Measurements from ENCODE around the gene SLC35G3. TPM values are rescaled to one million over a fixed set of nuclear protein-coding genes. Genes with fewer than 3 reads are reported as not detected.

The SLC35G3 gene
- total and polyA plus RNA-seq, 2 of the 8 experiments (the other 6 are each of a cell fraction or from before 2014, with no cell fraction given), result not detected

DNA sequence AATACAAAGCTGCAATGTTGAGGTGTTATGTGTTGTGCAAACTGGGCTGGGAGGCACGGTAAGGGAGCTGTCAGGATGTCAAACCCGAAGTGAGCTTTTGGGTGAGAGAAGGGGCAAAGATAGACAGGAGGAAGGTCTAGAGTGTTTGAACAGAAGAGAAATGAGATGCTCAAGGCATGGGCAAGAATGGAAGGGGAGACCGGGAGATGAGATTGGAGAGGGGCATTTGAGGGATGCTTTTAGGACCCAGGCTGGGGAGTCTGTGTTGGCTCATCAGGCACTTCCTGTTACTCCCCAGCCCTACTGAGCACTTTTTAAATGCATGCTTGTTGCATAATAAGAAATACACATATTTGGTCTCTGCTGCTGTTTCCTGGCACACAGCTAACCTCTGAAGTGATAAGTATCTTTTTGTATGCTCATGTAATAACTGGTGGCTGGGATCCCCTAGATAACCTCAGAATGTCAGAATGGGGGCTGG, 32.9 kb downstream of the SLC35G3 start:
- H2BK15ac ChIP-seq (ENCODE audit: low read length), result no peak overlapping the region
- H3K36me3 ChIP-seq (ENCODE audit: control insufficient read depth in 2 of 4, insufficient read depth in 4 of 4, low read length in 3 of 4), result no peaks in the 10 kb centered on the region
- no peak overlapping the region for H2BK5ac ChIP-seq (ENCODE audit: low read depth, low read length)
- no peak overlapping the region for H2BK20ac ChIP-seq (ENCODE audit: low read length)
- CTCF ChIA-PET (ENCODE audit: partially characterized antibody), result interaction anchor here (0.9 kb wide), 1 partner anchor 18 kb away, joined by 3 read pairs; no protein-coding TSS in a partner anchor
- H3K27ac ChIP-seq (ENCODE audit: low read depth, low read length), result no peak overlapping the region
- no peak overlapping the region for H2BK120ac ChIP-seq (replicated peaks; ENCODE audit: low read depth, low read length)
- no peak for FAIRE-seq
- no peak overlapping the region for H3K14ac ChIP-seq (ENCODE audit: insufficient read length)
- H4K8ac ChIP-seq (ENCODE audit: extremely low read depth, insufficient read depth, low read length), result no peak overlapping the region
- H2AK5ac ChIP-seq (ENCODE audit: low read depth, low read length), result no peak overlapping the region
- H3K79me2 ChIP-seq (ENCODE audit: control insufficient read depth in 1 of 2, insufficient read depth in 2 of 2, low read length in 2 of 2), result no peaks in the 10 kb centered on the region
- H3K9ac ChIP-seq (replicated peaks in 1 of 4; ENCODE audit: extremely low read depth in 1 of 4, low read depth in 3 of 4, low read length in 3 of 4), result no peak overlapping the region
- no peak overlapping the region for H3K18ac ChIP-seq (ENCODE audit: extremely low read depth, low read length)
- H3K4ac ChIP-seq (replicated peaks; ENCODE audit: insufficient read length, low read depth, low read length), result no peak overlapping the region
- H3K4me3 ChIP-seq (ENCODE audit: extremely low read depth in 1 of 4, insufficient read depth in 2 of 4, low read depth in 3 of 4, low read length in 4 of 4), result no peak overlapping the region
- no peak overlapping the region for H3K4me2 ChIP-seq (ENCODE audit: insufficient read depth in 1 of 2, low read depth in 2 of 2, low read length in 2 of 2)
- H2BK12ac ChIP-seq (ENCODE audit: low read depth, low read length), result no peak overlapping the region
- peaks cover 0 to 2% of the 10 kb centered on the region in 2 experiments for H4K20me1 ChIP-seq (replicated peaks in 1 of 2; ENCODE audit: control insufficient read depth in 1 of 2, insufficient read depth in 2 of 2, low read length in 2 of 2)
- H3K23ac ChIP-seq (ENCODE audit: insufficient read length), result no peak overlapping the region
- no peak overlapping the region for H4K5ac ChIP-seq (ENCODE audit: insufficient read length, low read depth, low read length)
- H3K79me1 ChIP-seq (ENCODE audit: low read depth, low read length), result no peaks in the 10 kb centered on the region; the same call in 1 of the 2 replicates
- no peak overlapping the region for H3K56ac ChIP-seq (replicated peaks; ENCODE audit: insufficient read length, low read depth, low read length)
- no peak overlapping the region for H4K91ac ChIP-seq (replicated peaks; ENCODE audit: insufficient read length, low read length)
- no peak overlapping the region for H2AFZ ChIP-seq (ENCODE audit: low read length)
- H3K4me1 ChIP-seq (replicated peaks in 1 of 4; ENCODE audit: control insufficient read depth in 3 of 4, insufficient read depth in 4 of 4, low read length in 3 of 4), result no peaks in the 10 kb centered on the region
- H3K27me3 ChIP-seq (replicated peaks in 1 of 4; ENCODE audit: control insufficient read depth in 3 of 4, extremely low read depth in 1 of 4, insufficient read depth in 3 of 4, low read length in 3 of 4), result no peaks in the 10 kb centered on the region
- no peaks in the 10 kb centered on the region for H3K23me2 ChIP-seq (ENCODE audit: low read depth, low read length)
- WGBS, 2 experiments (ENCODE audit: extremely low coverage in 1 of 2, insufficient coverage in 1 of 2, insufficient read length in 1 of 2, insufficient replicate concordance in 2 of 2, low coverage in 1 of 2, low lambda C conversion rate in 2 of 2, missing lambda C conversion rate in 1 of 2), result 92% methylated on average over 3 of the region's 3 CpGs; no CpG with 5 or more reads in 1 of the 2 experiments
- no peaks in the 10 kb centered on the region for H3K9me3 ChIP-seq (ENCODE audit: insufficient read depth in 2 of 2, low read depth in 1 of 2, low read length in 1 of 2)
- POLR2A ChIA-PET (ENCODE audit: partially characterized antibody), result no interaction called here
- DNase-seq (ENCODE audit: low read depth in 1 of 2, low spot score in 2 of 2), result no peak
- TF ChIP-seq HDAC6 (IDR thresholded peaks at IDR 0.05; ENCODE audit: low read depth, low read length) (no peak), SP2 (IDR thresholded peaks at IDR 0.05; ENCODE audit: low read length) (no peak), TAF1 (IDR thresholded peaks at IDR 0.05; ENCODE audit: low read depth, low read length) (no peak), JUND (IDR thresholded peaks at IDR 0.05; ENCODE audit: low read length) (no peak), RNF2 (IDR thresholded peaks at IDR 0.05; ENCODE audit: borderline replicate concordance, low read depth, low read length, missing control alignments, poor library complexity, severe bottlenecking) (no peak), NANOG (IDR thresholded peaks at IDR 0.05; ENCODE audit: insufficient read depth, low read depth, low read length, poor library complexity, severe bottlenecking) (no peak), SP4 (IDR thresholded peaks at IDR 0.05; ENCODE audit: low read length) (no peak), SIX5 (IDR thresholded peaks at IDR 0.05; ENCODE audit: low read depth, low read length) (no peak), CHD2 (IDR thresholded peaks at IDR 0.05; ENCODE audit: low read length) (no peak), EZH2 (IDR thresholded peaks at IDR 0.05; ENCODE audit: low read depth, low read length, severe bottlenecking) (no peak), POU5F1 (IDR thresholded peaks at IDR 0.05; ENCODE audit: low read depth, low read length) (no peak), GABPA (IDR thresholded peaks at IDR 0.05; ENCODE audit: borderline replicate concordance, insufficient read depth, low read length) (no peak), BACH1 (IDR thresholded peaks at IDR 0.05; ENCODE audit: low read length) (no peak), JUN (IDR thresholded peaks at IDR 0.05; ENCODE audit: low read depth, low read length) (no peak), SIRT6 (IDR thresholded peaks at IDR 0.05; ENCODE audit: low read length) (no peak), TBP (IDR thresholded peaks at IDR 0.05; ENCODE audit: low read depth, low read length) (no peak)
